ENCODE measurements around the gene CCL22.

- TF ChIP-seq ZBTB7A (IDR thresholded peaks at IDR 0.05; ENCODE audit: low read depth) (no peak), RAD21 (IDR thresholded peaks at IDR 0.05; ENCODE audit: low read depth) (no peak), CREB1 (IDR thresholded peaks at IDR 0.05; ENCODE audit: low read depth) (no peak), EGR1 (IDR thresholded peaks at IDR 0.05) (no peak), EP300 (IDR thresholded peaks at IDR 0.05; ENCODE audit: borderline replicate concordance) (no peak), FOXM1 (IDR thresholded peaks at IDR 0.05; ENCODE audit: borderline replicate concordance, low read depth) (no peak), NFIC (IDR thresholded peaks at IDR 0.05) (no peak), TAF1 (IDR thresholded peaks at IDR 0.05; ENCODE audit: low read depth) (no peak), REST (IDR thresholded peaks at IDR 0.05; ENCODE audit: low read depth) (no peak), MAX (IDR thresholded peaks at IDR 0.05) (no peak), USF1 (IDR thresholded peaks at IDR 0.05) (no peak), TCF12 (IDR thresholded peaks at IDR 0.05; ENCODE audit: low read depth) (no peak), YY1 (IDR thresholded peaks at IDR 0.05; ENCODE audit: low read depth) (no peak), TEAD4 (IDR thresholded peaks at IDR 0.05) (no peak)
Observed at GRCh38 chr16:57356547-57356946, 2.0 kb upstream of the CCL22 start.

Measured in Ishikawa (cell line).